Glutamatergic neuron (in vitro differentiated cells): ENCODE measurements around the gene SEC24C. TPM values are rescaled to one million over a fixed set of nuclear protein-coding genes. Genes with fewer than 3 reads are reported as not detected.

Experiments
- DNase-seq: peaks from one replicate; pipeline ENCODE4 v3.0.0; 2022
- H3K27ac Mint-ChIP-seq: one replicate; pipeline ENCODE4 v1.8.0; 2020; ENCODE audit warnings: mild to moderate bottlenecking, mixed read lengths, inconsistent platforms; ENCODE audit not compliant: unreplicated experiment
- H3K27me3 Mint-ChIP-seq: one replicate; pipeline ENCODE4 v1.8.0; 2020; ENCODE audit warnings: mild to moderate bottlenecking, moderate library complexity, mixed read lengths, inconsistent platforms; ENCODE audit not compliant: unreplicated experiment
- H3K36me3 Mint-ChIP-seq: one replicate; pipeline ENCODE4 v1.8.0; 2020; ENCODE audit warnings: mild to moderate bottlenecking, mixed read lengths, inconsistent platforms; ENCODE audit not compliant: unreplicated experiment
- H3K4me1 Mint-ChIP-seq: one replicate; pipeline ENCODE4 v1.8.0; 2020; ENCODE audit warnings: mild to moderate bottlenecking, low read depth, mixed read lengths, inconsistent platforms; ENCODE audit not compliant: unreplicated experiment
- H3K4me3 Mint-ChIP-seq: one replicate; pipeline ENCODE4 v1.8.0; 2020; ENCODE audit warnings: mild to moderate bottlenecking, mixed read lengths, inconsistent platforms; ENCODE audit not compliant: unreplicated experiment
- H3K9me3 Mint-ChIP-seq: one replicate; pipeline ENCODE4 v1.8.0; 2020; ENCODE audit warnings: mild to moderate bottlenecking, moderate library complexity, mixed read lengths, inconsistent platforms; ENCODE audit not compliant: unreplicated experiment
- total RNA-seq: library from RNA; stranded (reverse); fragmentation: NEBNext Ultra II Directional; extraction: Animal tissue kit (Norgen Biotek cat#: 25700); gene quantifications from one replicate; pipeline ENCODE4 v1.2.1, GENCODE V29; 2021; ENCODE audit not compliant: unreplicated experiment
- TF ChIP-seq, protein P1 (sequence below): fragments of 200-600 bp; sonication (generic); IDR thresholded peaks from one replicate; pipeline ENCODE4 v1.5.0; 2021; ENCODE audit not compliant: partially characterized antibody, unreplicated experiment

Gene SEC24C
- total RNA-seq, 1 donor from 2014 or later, result 91.1 TPM

DNA sequence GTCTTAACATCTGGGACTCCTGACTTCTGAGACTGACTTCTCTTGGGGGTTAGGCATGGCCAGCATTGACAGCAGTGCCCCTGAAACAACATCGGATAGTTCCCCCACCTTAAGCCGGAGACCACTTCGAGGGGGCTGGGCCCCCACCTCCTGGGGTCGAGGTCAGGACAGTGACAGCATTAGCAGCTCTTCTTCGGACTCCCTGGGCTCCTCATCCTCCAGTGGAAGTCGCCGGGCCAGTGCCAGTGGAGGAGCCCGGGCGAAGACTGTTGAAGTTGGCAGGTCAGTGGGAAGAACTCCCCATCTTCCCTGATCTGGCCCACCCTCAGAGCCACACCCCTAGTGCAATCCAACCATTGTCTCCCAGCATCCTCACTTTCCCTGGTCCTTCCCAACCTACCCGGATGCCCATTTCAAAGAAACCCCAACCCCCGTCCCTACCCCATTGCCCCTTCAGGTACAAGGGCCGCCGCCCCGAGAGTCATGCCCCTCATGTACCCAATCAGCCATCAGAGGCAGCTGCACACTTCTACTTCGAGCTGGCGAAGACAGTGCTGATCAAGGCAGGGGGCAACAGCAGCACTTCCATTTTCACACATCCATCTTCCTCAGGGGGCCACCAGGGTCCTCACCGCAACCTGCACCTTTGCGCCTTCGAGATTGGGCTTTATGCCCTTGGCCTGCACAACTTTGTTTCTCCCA, 53.3 kb downstream of the SEC24C start:
- H3K27me3 Mint-ChIP-seq, result peaks cover 8% of the 10 kb centered on the region
- no peaks in the 10 kb centered on the region for H3K36me3 Mint-ChIP-seq
- peaks cover 8% of the 10 kb centered on the region for H3K9me3 Mint-ChIP-seq
- no peak overlapping the region for H3K4me3 Mint-ChIP-seq
- TF ChIP-seq, protein P1, sequence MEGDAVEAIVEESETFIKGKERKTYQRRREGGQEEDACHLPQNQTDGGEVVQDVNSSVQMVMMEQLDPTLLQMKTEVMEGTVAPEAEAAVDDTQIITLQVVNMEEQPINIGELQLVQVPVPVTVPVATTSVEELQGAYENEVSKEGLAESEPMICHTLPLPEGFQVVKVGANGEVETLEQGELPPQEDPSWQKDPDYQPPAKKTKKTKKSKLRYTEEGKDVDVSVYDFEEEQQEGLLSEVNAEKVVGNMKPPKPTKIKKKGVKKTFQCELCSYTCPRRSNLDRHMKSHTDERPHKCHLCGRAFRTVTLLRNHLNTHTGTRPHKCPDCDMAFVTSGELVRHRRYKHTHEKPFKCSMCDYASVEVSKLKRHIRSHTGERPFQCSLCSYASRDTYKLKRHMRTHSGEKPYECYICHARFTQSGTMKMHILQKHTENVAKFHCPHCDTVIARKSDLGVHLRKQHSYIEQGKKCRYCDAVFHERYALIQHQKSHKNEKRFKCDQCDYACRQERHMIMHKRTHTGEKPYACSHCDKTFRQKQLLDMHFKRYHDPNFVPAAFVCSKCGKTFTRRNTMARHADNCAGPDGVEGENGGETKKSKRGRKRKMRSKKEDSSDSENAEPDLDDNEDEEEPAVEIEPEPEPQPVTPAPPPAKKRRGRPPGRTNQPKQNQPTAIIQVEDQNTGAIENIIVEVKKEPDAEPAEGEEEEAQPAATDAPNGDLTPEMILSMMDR, result no peak
- no peak for DNase-seq
- no peaks in the 10 kb centered on the region for H3K4me1 Mint-ChIP-seq
- H3K27ac Mint-ChIP-seq, result no peak overlapping the region

DNA sequence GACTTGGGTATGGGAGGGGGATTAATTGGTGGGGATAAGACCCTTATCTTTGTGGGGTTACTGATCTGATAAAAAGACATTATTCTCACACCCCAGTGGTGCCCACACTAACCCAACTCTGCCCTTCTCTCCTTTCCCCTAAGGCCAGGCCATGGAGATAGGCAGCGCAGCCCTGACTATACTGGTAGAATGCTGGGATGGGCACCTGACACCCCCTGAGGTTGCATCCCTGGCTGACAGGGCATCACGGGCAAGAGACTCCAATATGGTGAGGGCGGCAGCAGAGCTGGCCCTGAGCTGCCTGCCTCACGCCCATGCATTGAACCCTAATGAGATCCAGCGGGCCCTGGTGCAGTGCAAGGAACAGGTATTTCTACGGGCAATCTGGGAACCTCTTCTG, 53.9 kb downstream of the SEC24C start:
- Mint-ChIP-seq H3K4me1 (no peaks in the 10 kb centered on the region), H3K27ac (no peak overlapping the region), H3K4me3 (no peak overlapping the region), H3K36me3 (no peaks in the 10 kb centered on the region), H3K27me3 (peaks cover 8% of the 10 kb centered on the region), H3K9me3 (peaks cover 8% of the 10 kb centered on the region)
- no peak for DNase-seq
- TF ChIP-seq, protein P1, result no peak

- peaks cover 6% of the 10 kb centered on the region for H3K27me3 Mint-ChIP-seq
- peaks cover 8% of the 10 kb centered on the region for H3K9me3 Mint-ChIP-seq
- H3K27ac Mint-ChIP-seq, result no peak overlapping the region
- DNase-seq, result no peak
- no peak overlapping the region for H3K4me3 Mint-ChIP-seq
- H3K4me1 Mint-ChIP-seq, result no peaks in the 10 kb centered on the region
- TF ChIP-seq, protein P1, result no peak
- H3K36me3 Mint-ChIP-seq, result no peaks in the 10 kb centered on the region
These were observed 54.9 kb downstream of the SEC24C start for GRCh38 chr10:73798927-73799560.

GRCh38 chr10:73799899-73800559, 55.9 kb downstream of the SEC24C start:
- Mint-ChIP-seq H3K27ac (no peak overlapping the region), H3K36me3 (no peaks in the 10 kb centered on the region), H3K4me3 (no peak overlapping the region), H3K9me3 (peaks cover 8% of the 10 kb centered on the region), H3K27me3 (peaks cover 4% of the 10 kb centered on the region), H3K4me1 (no peaks in the 10 kb centered on the region)
- TF ChIP-seq, protein P1, result no peak
- DNase-seq, result no peak
